ENCODE results near the gene ESYT3.

Gene ESYT3

GRCh38 chr3:138389841-138390581, 44.4 kb upstream of the ESYT3 start:
- Histone ChIP-seq H3K27ac (ENCODE audit: low read depth, low read length) (peak overlapping the region; percentile 75), H3K79me2 (ENCODE audit: control insufficient read depth, insufficient read depth, low read length, poor library complexity) (peaks cover 2% of the 10 kb centered on the region), H3K4me3 (ENCODE audit: low read depth, low read length) (no peak overlapping the region), H3K4ac (ENCODE audit: low read depth, low read length) (peak overlapping the region; percentile 41), H3K27me3 (ENCODE audit: insufficient read depth, low read length) (no peaks in the 10 kb centered on the region), H3K9me3 (ENCODE audit: insufficient read depth, low read depth, low read length) (no peaks in the 10 kb centered on the region), H3K18ac (ENCODE audit: low read length) (peak overlapping the region; percentile 86), H3K9ac (ENCODE audit: low read length) (no peak overlapping the region), H3K79me1 (ENCODE audit: low read length) (peaks cover 11% of the 10 kb centered on the region), H2BK12ac (ENCODE audit: low read length) (peak overlapping the region; percentile 87), H2BK120ac (ENCODE audit: insufficient read depth, low read length, poor library complexity) (peak overlapping the region; percentile 77), H3K36me3 (ENCODE audit: control insufficient read depth in 1 of 2, insufficient read depth in 2 of 2, low read length in 2 of 2) (no peaks in the 10 kb centered on the region), H2AK5ac (ENCODE audit: low read length) (peak overlapping the region; percentile 80), H3K14ac (ENCODE audit: low read length) (peak overlapping the region; percentile 80), H3K23ac (ENCODE audit: low read length) (no peak overlapping the region), H4K91ac (ENCODE audit: low read depth, low read length) (peak overlapping the region; percentile 90), H4K12ac (ENCODE audit: low read depth, low read length) (peak overlapping the region; percentile 19), H3K4me1 (ENCODE audit: control insufficient read depth in 1 of 2, insufficient read depth in 2 of 2, low read length in 2 of 2) (peaks cover 15 to 16% of the 10 kb centered on the region in 2 experiments), H2BK5ac (ENCODE audit: low read depth, low read length, poor library complexity) (peak overlapping the region; percentile 82), H3K4me2 (ENCODE audit: low read length) (peak overlapping the region; percentile 29), H2AFZ (ENCODE audit: insufficient read depth, low read length, poor library complexity) (no peak overlapping the region), H4K8ac (ENCODE audit: low read depth, low read length) (peak overlapping the region; percentile 83)
- DNase-seq = peak; percentile 92 to 96
- no CpG with 5 or more reads among the region's 9 CpGs for WGBS (ENCODE audit: extremely low coverage, insufficient coverage, insufficient read length)

- H3K4ac ChIP-seq (ENCODE audit: low read depth, low read length) = no peak overlapping the region
- no peak overlapping the region for H3K23ac ChIP-seq (ENCODE audit: low read length)
- peaks cover 2% of the 10 kb centered on the region for H3K79me2 ChIP-seq (ENCODE audit: control insufficient read depth, insufficient read depth, low read length, poor library complexity)
- peak overlapping the region; percentile 29 for H3K4me2 ChIP-seq (ENCODE audit: low read length)
- no peaks in the 10 kb centered on the region for H3K27me3 ChIP-seq (ENCODE audit: insufficient read depth, low read length)
- no peak overlapping the region for H3K4me3 ChIP-seq (ENCODE audit: low read depth, low read length)
- peaks cover 15 to 16% of the 10 kb centered on the region in 2 experiments for H3K4me1 ChIP-seq (ENCODE audit: control insufficient read depth in 1 of 2, insufficient read depth in 2 of 2, low read length in 2 of 2)
- no peak overlapping the region for H3K14ac ChIP-seq (ENCODE audit: low read length)
- H2BK12ac ChIP-seq (ENCODE audit: low read length) = no peak overlapping the region
- DNase-seq = no peak
- H3K79me1 ChIP-seq (ENCODE audit: low read length) = peaks cover 11% of the 10 kb centered on the region
- H3K36me3 ChIP-seq (ENCODE audit: control insufficient read depth in 1 of 2, insufficient read depth in 2 of 2, low read length in 2 of 2) = no peaks in the 10 kb centered on the region
- H3K27ac ChIP-seq (ENCODE audit: low read depth, low read length) = no peak overlapping the region
- H3K18ac ChIP-seq (ENCODE audit: low read length) = no peak overlapping the region
- H2AFZ ChIP-seq (ENCODE audit: insufficient read depth, low read length, poor library complexity) = no peak overlapping the region
- no peak overlapping the region for H4K12ac ChIP-seq (ENCODE audit: low read depth, low read length)
- no peak overlapping the region for H2AK5ac ChIP-seq (ENCODE audit: low read length)
- H2BK120ac ChIP-seq (ENCODE audit: insufficient read depth, low read length, poor library complexity) = no peak overlapping the region
- H3K9ac ChIP-seq (ENCODE audit: low read length) = no peak overlapping the region
- H3K9me3 ChIP-seq (ENCODE audit: insufficient read depth, low read depth, low read length) = peaks cover 2% of the 10 kb centered on the region
- no CpG with 5 or more reads among the region's 2 CpGs for WGBS (ENCODE audit: extremely low coverage, insufficient coverage, insufficient read length)
- no peak overlapping the region for H4K8ac ChIP-seq (ENCODE audit: low read depth, low read length)
- no peak overlapping the region for H4K91ac ChIP-seq (ENCODE audit: low read depth, low read length)
- no peak overlapping the region for H2BK5ac ChIP-seq (ENCODE audit: low read depth, low read length, poor library complexity)
Observed at GRCh38 chr3:138390582-138390932, 43.9 kb upstream of the ESYT3 start.

- Histone ChIP-seq H3K23ac (ENCODE audit: low read length) (no peak overlapping the region), H2AFZ (ENCODE audit: insufficient read depth, low read length, poor library complexity) (no peak overlapping the region), H4K91ac (ENCODE audit: low read depth, low read length) (no peak overlapping the region), H3K18ac (ENCODE audit: low read length) (no peak overlapping the region), H3K27me3 (ENCODE audit: insufficient read depth, low read length) (no peaks in the 10 kb centered on the region), H3K9ac (ENCODE audit: low read length) (no peak overlapping the region), H2AK5ac (ENCODE audit: low read length) (no peak overlapping the region), H3K14ac (ENCODE audit: low read length) (no peak overlapping the region), H2BK12ac (ENCODE audit: low read length) (no peak overlapping the region), H4K8ac (ENCODE audit: low read depth, low read length) (no peak overlapping the region), H3K9me3 (ENCODE audit: insufficient read depth, low read depth, low read length) (peaks cover 5% of the 10 kb centered on the region), H4K12ac (ENCODE audit: low read depth, low read length) (no peak overlapping the region), H3K4me3 (ENCODE audit: low read depth, low read length) (no peak overlapping the region), H2BK5ac (ENCODE audit: low read depth, low read length, poor library complexity) (no peak overlapping the region), H3K79me2 (ENCODE audit: control insufficient read depth, insufficient read depth, low read length, poor library complexity) (peaks cover 2% of the 10 kb centered on the region), H2BK120ac (ENCODE audit: insufficient read depth, low read length, poor library complexity) (no peak overlapping the region), H3K4me2 (ENCODE audit: low read length) (no peak overlapping the region), H3K4me1 (ENCODE audit: control insufficient read depth in 1 of 2, insufficient read depth in 2 of 2, low read length in 2 of 2) (peaks cover 18 to 23% of the 10 kb centered on the region in 2 experiments), H3K79me1 (ENCODE audit: low read length) (peaks cover 11% of the 10 kb centered on the region), H3K27ac (ENCODE audit: low read depth, low read length) (no peak overlapping the region), H3K4ac (ENCODE audit: low read depth, low read length) (no peak overlapping the region), H3K36me3 (ENCODE audit: control insufficient read depth in 1 of 2, insufficient read depth in 2 of 2, low read length in 2 of 2) (peaks cover 4 to 7% of the 10 kb centered on the region in 2 experiments)
- no peak for DNase-seq
- no CpG with 5 or more reads among the region's 4 CpGs for WGBS (ENCODE audit: extremely low coverage, insufficient coverage, insufficient read length)
Observed at GRCh38 chr3:138394156-138394555, 40.3 kb upstream of the ESYT3 start.

- Histone ChIP-seq H3K4me1 (ENCODE audit: control insufficient read depth in 1 of 2, insufficient read depth in 2 of 2, low read length in 2 of 2) (peaks cover 13 to 18% of the 10 kb centered on the region in 2 experiments), H3K23ac (ENCODE audit: low read length) (no peak overlapping the region), H2BK12ac (ENCODE audit: low read length) (no peak overlapping the region), H3K79me1 (ENCODE audit: low read length) (peaks cover 6% of the 10 kb centered on the region), H3K4me3 (ENCODE audit: low read depth, low read length) (no peak overlapping the region), H3K4ac (ENCODE audit: low read depth, low read length) (no peak overlapping the region), H3K9ac (ENCODE audit: low read length) (no peak overlapping the region), H2AK5ac (ENCODE audit: low read length) (no peak overlapping the region), H3K27ac (ENCODE audit: low read depth, low read length) (no peak overlapping the region), H4K8ac (ENCODE audit: low read depth, low read length) (no peak overlapping the region), H3K14ac (ENCODE audit: low read length) (no peak overlapping the region), H3K4me2 (ENCODE audit: low read length) (no peak overlapping the region), H3K36me3 (ENCODE audit: control insufficient read depth in 1 of 2, insufficient read depth in 2 of 2, low read length in 2 of 2) (peaks cover 4 to 8% of the 10 kb centered on the region in 2 experiments), H2BK120ac (ENCODE audit: insufficient read depth, low read length, poor library complexity) (no peak overlapping the region), H2AFZ (ENCODE audit: insufficient read depth, low read length, poor library complexity) (no peak overlapping the region), H3K79me2 (ENCODE audit: control insufficient read depth, insufficient read depth, low read length, poor library complexity) (peaks cover 2% of the 10 kb centered on the region), H3K18ac (ENCODE audit: low read length) (no peak overlapping the region), H4K91ac (ENCODE audit: low read depth, low read length) (no peak overlapping the region), H2BK5ac (ENCODE audit: low read depth, low read length, poor library complexity) (no peak overlapping the region), H3K9me3 (ENCODE audit: insufficient read depth, low read depth, low read length) (peaks cover 5% of the 10 kb centered on the region), H3K27me3 (ENCODE audit: insufficient read depth, low read length) (no peaks in the 10 kb centered on the region), H4K12ac (ENCODE audit: low read depth, low read length) (no peak overlapping the region)
- DNase-seq = no peak
- WGBS (ENCODE audit: extremely low coverage, insufficient coverage, insufficient read length) = no CpG with 5 or more reads among the region's 5 CpGs
Observed at GRCh38 chr3:138394686-138395085, 39.7 kb upstream of the ESYT3 start.
